Endothelial cell of umbilical vein (primary cell): Measurements from ENCODE around the gene ATAD1. TPM values are rescaled to one million over a fixed set of nuclear protein-coding genes. Genes with fewer than 3 reads are reported as not detected.
"Not testable (repeated sequence)": the region's sequence is repeated elsewhere in the genome, so short reads cannot be mapped to it uniquely, and the experiment has no call there.

Source experiments
- BruUV-seq: library from RNA; stranded (reverse); fragments of 400-500 nt; replicated peaks from 2 replicates; lab custom pipeline; 2021; lab: Mats Ljungman, UMichigan
- CTCF ChIA-PET: fragments of 300-600, 350-600 bp; sonication (Branson Sonifier 250); formaldehyde crosslinking; loops from one replicate; lab custom pipeline; 2021; ENCODE audit warnings: antibody characterized with exemption, inconsistent platforms; lab: Charles Lee
- POLR2A ChIA-PET: fragments of 300-600, 350-600 bp; sonication (Branson Sonifier 250); formaldehyde crosslinking; loops from one replicate; lab custom pipeline; 2021; ENCODE audit warnings: antibody characterized with exemption, inconsistent platforms; lab: Charles Lee
- DNase-seq: peaks from one replicate; pipeline ENCODE4 v3.0.0-alpha.2; 2011; ENCODE audit warnings: low read depth, low spot score
- FAIRE-seq: peaks from 2 replicates; lab custom pipeline; 2011; peaks lifted over from hg19 to GRCh38; lab: Jason Lieb, UNC
- H2AFZ ChIP-seq: 2 replicates; pipeline ENCODE4 v1.6.0; 2012; ENCODE audit warnings: low read depth, low read length, control low read depth, inconsistent platforms
- H3K27ac ChIP-seq: 2 replicates; pipeline ENCODE4 v1.5.1; 2011; ENCODE audit warnings: low read depth, mild to moderate bottlenecking, control low read depth, low read length, moderate library complexity; ENCODE audit not compliant: insufficient read depth
- H3K27me3 ChIP-seq, 2 experiments: 2 replicates each; pipeline versions ENCODE4 v1.6.0 to v1.6.1; 2011; ENCODE audit warnings: low read length in 2 of 2, mixed read lengths in 1 of 2; ENCODE audit not compliant: control insufficient read depth in 2 of 2, insufficient read depth in 2 of 2
- H3K36me3 ChIP-seq, 2 experiments: 2 replicates in 1 of 2; 3 replicates in 1 of 2; pipeline ENCODE4 v1.5.1; 2011; ENCODE audit warnings: low read length in 2 of 2, mild to moderate bottlenecking in 1 of 2, moderate library complexity in 1 of 2; ENCODE audit not compliant: control insufficient read depth in 2 of 2, insufficient read depth in 2 of 2; ENCODE audit errors: extremely low read depth in 1 of 2
- H3K4me1 ChIP-seq: 3 replicates; pipeline ENCODE4 v1.5.1; 2011; ENCODE audit warnings: mild to moderate bottlenecking, low read length; ENCODE audit not compliant: control insufficient read depth, insufficient read depth; ENCODE audit errors: extremely low read depth
- H3K4me2 ChIP-seq: 2 replicates; pipeline ENCODE4 v1.6.1; 2011; ENCODE audit warnings: low read length, control low read depth, mixed read lengths; ENCODE audit not compliant: insufficient read depth
- H3K4me3 ChIP-seq, 3 experiments: fragments of 200-600 bp in 1 of 3; sonication (generic), shearing (Covaris generic) in 1 of 3; replicated peaks in 1 of 3; 2 replicates each; pipeline ENCODE4 v1.5.1; 2011 to 2016; ENCODE audit warnings: control low read depth in 3 of 3, low read length in 3 of 3, mild to moderate bottlenecking in 2 of 3, inconsistent platforms in 1 of 3, low read depth in 1 of 3, moderate library complexity in 1 of 3; ENCODE audit not compliant: insufficient read depth in 1 of 3
- H3K79me2 ChIP-seq: 2 replicates; pipeline ENCODE4 v1.6.0; 2012; ENCODE audit warnings: low read length, inconsistent platforms; ENCODE audit not compliant: control insufficient read depth, insufficient read depth
- H3K9ac ChIP-seq: replicated peaks from 2 replicates; pipeline ENCODE3; 2011; ENCODE audit warnings: low read length, control low read depth; ENCODE audit not compliant: insufficient read depth; ENCODE audit errors: extremely low read depth
- H3K9me1 ChIP-seq: replicated peaks from 3 replicates; pipeline ENCODE4 v1.6.0; 2011; ENCODE audit warnings: mild to moderate bottlenecking, low read length; ENCODE audit not compliant: control insufficient read depth, insufficient read depth; ENCODE audit errors: extremely low read depth
- H3K9me3 ChIP-seq: replicated peaks from 2 replicates; pipeline ENCODE4 v1.5.1; 2012; ENCODE audit warnings: low read length, inconsistent platforms; ENCODE audit not compliant: control insufficient read depth, insufficient read depth
- H4K20me1 ChIP-seq: replicated peaks from 2 replicates; pipeline ENCODE3; 2011; ENCODE audit warnings: mild to moderate bottlenecking, low read length; ENCODE audit not compliant: control insufficient read depth, insufficient read depth; ENCODE audit errors: extremely low read depth
- FOS ChIP-seq: IDR thresholded peaks from 2 replicates; pipeline ENCODE4 v1.6.1; 2011; ENCODE audit warnings: mild to moderate bottlenecking, low read length, moderate library complexity, borderline replicate concordance; ENCODE audit not compliant: insufficient read depth
- JUN ChIP-seq: IDR thresholded peaks from 2 replicates; pipeline ENCODE4 v1.6.1; 2011; ENCODE audit warnings: borderline replicate concordance, low read depth; ENCODE audit not compliant: insufficient read length, insufficient read depth
- dilution Hi-C: fragments of 300-500 bp; cut with MboI; formaldehyde crosslinking; loops from one replicate; pipeline ENCODE4 v1.15.0; 2019; ENCODE audit warnings: low sequenced_read_pairs; ENCODE audit not compliant: extremely low pct_ligation_motif_present
- intact Hi-C: fragments of 100-400 bp; cut with micrococcal nuclease; formaldehyde crosslinking; loops from one replicate; pipeline ENCODE4 v1.10.0; 2022
- polyA plus RNA-seq, 4 experiments: library from polyadenylated mRNA; depleted of rRNA in 3 of 4; stranded (reverse) in 3 of 4; unstranded in 1 of 4; fragments of >200 nt; gene quantifications; 2 replicates each; pipeline versions ENCODE4 v1.2.1 to v1.2.3, GENCODE V29; 2011 to 2012; ENCODE audit warnings: missing spikeins in 1 of 4
- total RNA-seq: library from RNA; stranded (reverse); gene quantifications from 2 replicates; pipeline ENCODE4 v1.2.3, GENCODE V29; 2021

The ATAD1 gene
- total and polyA plus RNA-seq, 2 donors (not counting 3 experiments of a cell fraction or from before 2014, with no cell fraction given): 5.2 to 25.8 TPM

GRCh38 chr10:87847550-87847949, 29.5 kb upstream of the ATAD1 start:
- no peak overlapping the region for H3K4me2 ChIP-seq
- FAIRE-seq (no peak), DNase-seq (no peak)
- no peaks in the 10 kb centered on the region for H3K9me3 ChIP-seq
- H3K9me1 ChIP-seq: no peaks in the 10 kb centered on the region
- no peaks in the 10 kb centered on the region for H3K27me3 ChIP-seq
- H3K9ac ChIP-seq: no peak overlapping the region
- no peaks in the 10 kb centered on the region for H3K4me1 ChIP-seq
- no peaks in the 10 kb centered on the region for H3K79me2 ChIP-seq
- intact Hi-C loops (no loop called here), dilution Hi-C loops (no loop called here)
- no peak overlapping the region for H2AFZ ChIP-seq
- H3K36me3 ChIP-seq: no peaks in the 10 kb centered on the region
- CTCF ChIA-PET: interaction anchor here (3.8 kb wide), 1 partner anchor 542 kb away, joined by 12 read pairs; no protein-coding TSS in a partner anchor
- no peaks in the 10 kb centered on the region for H4K20me1 ChIP-seq
- H3K27ac ChIP-seq: no peak overlapping the region
- no peak overlapping the region for H3K4me3 ChIP-seq
- BruUV-seq: no TSS peak
- POLR2A ChIA-PET: no interaction called here
- TF ChIP-seq JUN: no peak
- peak; percentile 22 for TF ChIP-seq FOS

- H3K4me3 ChIP-seq, intact Hi-C loops, BruUV-seq: not testable (repeated sequence)
These were observed 28.7 kb upstream of the ATAD1 start for GRCh38 chr10:87846711-87847110.

More at GRCh38 chr10:87846711-87847110, 28.7 kb upstream of the ATAD1 start:
- DNase-seq, POLR2A ChIA-PET, H3K4me2 ChIP-seq, H3K36me3 ChIP-seq, H3K9me3 ChIP-seq, H3K9ac ChIP-seq, H3K9me1 ChIP-seq, FAIRE-seq, H4K20me1 ChIP-seq, dilution Hi-C loops, H3K79me2 ChIP-seq, H3K27me3 ChIP-seq, H3K27ac ChIP-seq, H3K4me1 ChIP-seq, H2AFZ ChIP-seq: not testable (repeated sequence)
- CTCF ChIA-PET: interaction anchor here (0.5 to 3.8 kb wide), 4 partner anchors 32 to 964 kb away, joined by 3 to 12 read pairs (median 4); no protein-coding TSS in a partner anchor
